DND-41 (cell line): ENCODE results near the gene LRRC10B.

ENCODE experiments used
- CTCF ChIP-seq: IDR thresholded peaks from 2 replicates; pipeline ENCODE4 v1.5.1; 2012; ENCODE audit warnings: borderline replicate concordance, low read length, moderate library complexity, mild to moderate bottlenecking; ENCODE audit not compliant: poor library complexity, severe bottlenecking; ENCODE audit errors: extremely low read depth
- EZH2 ChIP-seq: IDR thresholded peaks from 3 replicates; pipeline ENCODE4 v1.6.1; 2012; ENCODE audit warnings: borderline replicate concordance, low read depth, mild to moderate bottlenecking, moderate library complexity, low read length, inconsistent platforms; ENCODE audit not compliant: severe bottlenecking

- TF ChIP-seq CTCF (no peak), EZH2 (no peak)
These were observed 2.8 kb downstream of the LRRC10B start for GRCh38 chr11:61511383-61511782.
